ENCODE measurements around the gene PDLIM1.

The PDLIM1 gene

GRCh38 chr10:95324436-95325268, 33.8 kb upstream of the PDLIM1 start:
- TF ChIP-seq, protein P1, sequence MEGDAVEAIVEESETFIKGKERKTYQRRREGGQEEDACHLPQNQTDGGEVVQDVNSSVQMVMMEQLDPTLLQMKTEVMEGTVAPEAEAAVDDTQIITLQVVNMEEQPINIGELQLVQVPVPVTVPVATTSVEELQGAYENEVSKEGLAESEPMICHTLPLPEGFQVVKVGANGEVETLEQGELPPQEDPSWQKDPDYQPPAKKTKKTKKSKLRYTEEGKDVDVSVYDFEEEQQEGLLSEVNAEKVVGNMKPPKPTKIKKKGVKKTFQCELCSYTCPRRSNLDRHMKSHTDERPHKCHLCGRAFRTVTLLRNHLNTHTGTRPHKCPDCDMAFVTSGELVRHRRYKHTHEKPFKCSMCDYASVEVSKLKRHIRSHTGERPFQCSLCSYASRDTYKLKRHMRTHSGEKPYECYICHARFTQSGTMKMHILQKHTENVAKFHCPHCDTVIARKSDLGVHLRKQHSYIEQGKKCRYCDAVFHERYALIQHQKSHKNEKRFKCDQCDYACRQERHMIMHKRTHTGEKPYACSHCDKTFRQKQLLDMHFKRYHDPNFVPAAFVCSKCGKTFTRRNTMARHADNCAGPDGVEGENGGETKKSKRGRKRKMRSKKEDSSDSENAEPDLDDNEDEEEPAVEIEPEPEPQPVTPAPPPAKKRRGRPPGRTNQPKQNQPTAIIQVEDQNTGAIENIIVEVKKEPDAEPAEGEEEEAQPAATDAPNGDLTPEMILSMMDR (IDR thresholded peaks at IDR 0.05; ENCODE audit: insufficient read depth, low read length, poor library complexity, severe bottlenecking) = no peak
- Histone ChIP-seq H3K36me3 (ENCODE audit: control insufficient read depth, insufficient read depth, low read length) (no peaks in the 10 kb centered on the region), H3K27me3 (replicated peaks; ENCODE audit: control insufficient read depth, insufficient read depth, low read length) (no peaks in the 10 kb centered on the region), H3K4me3 (replicated peaks; ENCODE audit: low read depth, low read length) (no peak overlapping the region)
- DNase-seq (ENCODE audit: extremely low read depth, insufficient read length) = no peak

DNA sequence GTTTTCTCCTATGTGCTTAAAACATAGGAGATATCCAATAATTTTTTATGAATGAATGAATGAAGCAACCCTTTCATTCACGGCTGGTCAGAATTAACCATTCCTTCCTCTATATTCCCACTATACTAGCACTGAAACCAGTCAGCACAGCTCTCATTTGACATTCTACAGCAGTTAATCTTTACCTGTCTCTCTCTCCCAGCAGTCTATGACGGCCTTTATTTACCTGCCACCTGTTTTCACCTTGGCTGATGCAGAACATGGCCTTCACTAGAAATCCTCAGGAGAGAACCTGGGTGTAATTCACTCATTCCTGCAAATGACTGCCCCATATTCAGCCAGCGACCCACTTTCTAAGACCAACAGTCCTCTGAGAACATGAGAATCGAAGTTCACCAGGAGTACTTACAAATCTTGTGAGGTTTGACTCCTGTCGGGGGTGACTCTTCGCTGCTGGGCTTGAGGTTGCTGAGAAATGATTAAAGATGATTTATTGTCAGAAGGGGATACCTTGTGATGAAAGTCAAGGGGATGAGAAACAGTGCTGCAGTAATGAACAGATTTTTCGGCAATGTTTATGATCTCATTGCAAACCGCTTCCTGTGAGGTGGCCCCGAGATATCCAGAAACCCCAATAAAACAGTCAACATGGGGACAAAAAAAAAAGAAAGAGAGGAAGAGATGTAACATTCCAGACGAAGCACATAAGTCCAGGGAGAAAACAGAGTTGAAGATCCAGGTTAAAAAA, 30.9 kb upstream of the PDLIM1 start:
- TF ChIP-seq, protein P1 (IDR thresholded peaks at IDR 0.05; ENCODE audit: insufficient read depth, low read length, poor library complexity, severe bottlenecking) = no peak
- Histone ChIP-seq H3K4me3 (replicated peaks; ENCODE audit: low read depth, low read length) (no peak overlapping the region), H3K27me3 (replicated peaks; ENCODE audit: control insufficient read depth, insufficient read depth, low read length) (no peaks in the 10 kb centered on the region), H3K36me3 (ENCODE audit: control insufficient read depth, insufficient read depth, low read length) (no peaks in the 10 kb centered on the region)
- DNase-seq (ENCODE audit: extremely low read depth, insufficient read length) = no peak

DNA sequence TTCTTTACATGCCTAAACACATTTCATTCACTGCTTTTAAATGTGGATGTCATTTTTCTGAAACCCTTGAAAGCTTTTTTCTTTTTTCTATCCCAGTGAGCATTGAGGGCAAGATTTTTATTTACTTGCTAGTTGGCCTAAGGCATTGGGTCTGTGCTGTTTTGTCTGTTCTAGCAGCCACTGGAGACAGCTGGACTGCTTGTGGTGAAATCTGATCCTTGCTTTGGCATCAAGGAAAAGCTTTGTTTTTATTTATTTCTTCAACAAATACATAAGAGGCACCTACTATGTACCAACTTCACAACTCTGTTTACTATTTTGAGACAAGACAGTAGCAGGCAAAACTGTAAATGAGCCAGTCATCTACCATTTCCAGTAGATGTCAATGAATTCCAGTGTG, 28.4 kb upstream of the PDLIM1 start:
- H3K36me3 ChIP-seq (ENCODE audit: control insufficient read depth, insufficient read depth, low read length) = no peaks in the 10 kb centered on the region

DNA sequence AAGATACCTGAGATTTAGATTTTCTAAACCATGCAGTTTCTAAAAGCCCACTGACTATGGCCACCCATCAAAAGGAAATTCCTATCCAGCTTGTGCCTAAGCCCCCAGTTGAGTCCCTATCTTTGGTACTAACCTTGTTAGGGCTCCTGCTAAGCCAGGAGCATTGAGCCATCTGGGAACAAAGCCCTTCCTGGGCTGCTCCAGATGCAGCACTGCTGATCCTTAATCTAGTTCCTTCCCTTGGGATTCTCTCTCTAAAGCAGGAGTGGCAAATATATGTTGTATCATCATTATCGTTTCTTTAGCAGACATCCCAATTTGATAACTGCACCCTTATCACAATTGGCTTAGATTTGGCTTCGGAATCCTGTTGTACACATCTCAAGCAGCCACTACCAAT, 24.7 kb upstream of the PDLIM1 start:
- no peak for DNase-seq (ENCODE audit: extremely low read depth, insufficient read length)
- TF ChIP-seq, protein P1 (IDR thresholded peaks at IDR 0.05; ENCODE audit: insufficient read depth, low read length, poor library complexity, severe bottlenecking) = no peak
- Histone ChIP-seq H3K36me3 (ENCODE audit: control insufficient read depth, insufficient read depth, low read length) (no peaks in the 10 kb centered on the region), H3K4me3 (replicated peaks; ENCODE audit: low read depth, low read length) (no peak overlapping the region), H3K27me3 (replicated peaks; ENCODE audit: control insufficient read depth, insufficient read depth, low read length) (no peaks in the 10 kb centered on the region)

More for the DNA sequence above, 28.4 kb upstream of the PDLIM1 start:
- TF ChIP-seq, protein P1 (IDR thresholded peaks at IDR 0.05; ENCODE audit: insufficient read depth, low read length, poor library complexity, severe bottlenecking) = no peak
- DNase-seq (ENCODE audit: extremely low read depth, insufficient read length) = no peak
- H3K27me3 ChIP-seq (replicated peaks; ENCODE audit: control insufficient read depth, insufficient read depth, low read length) = no peaks in the 10 kb centered on the region
- no peak overlapping the region for H3K4me3 ChIP-seq (replicated peaks; ENCODE audit: low read depth, low read length)

GRCh38 chr10:95314192-95314918, 23.6 kb upstream of the PDLIM1 start:
- TF ChIP-seq, protein P1 (IDR thresholded peaks at IDR 0.05; ENCODE audit: insufficient read depth, low read length, poor library complexity, severe bottlenecking) = no peak
- Histone ChIP-seq H3K27me3 (replicated peaks; ENCODE audit: control insufficient read depth, insufficient read depth, low read length) (no peaks in the 10 kb centered on the region), H3K4me3 (replicated peaks; ENCODE audit: low read depth, low read length) (no peak overlapping the region), H3K36me3 (ENCODE audit: control insufficient read depth, insufficient read depth, low read length) (no peaks in the 10 kb centered on the region)
- DNase-seq (ENCODE audit: extremely low read depth, insufficient read length) = no peak
